ENCODE results near the gene LCE6A. TPM values are rescaled to one million over a fixed set of nuclear protein-coding genes. Genes with fewer than 3 reads are reported as not detected.

LCE6A gene
- total RNA-seq, 4 donors from 2014 or later, result not detected

GRCh38 chr1:152879559-152880198 is 37.0 kb downstream of the LCE6A start:
- H3K27ac ChIP-seq, result no peak overlapping the region
- TF ChIP-seq POLR2A (IDR thresholded peaks at IDR 0.05) (no peak), CTCF (IDR thresholded peaks at IDR 0.05) (no peak), EP300 (IDR thresholded peaks at IDR 0.05) (no peak)
- H3K27me3 ChIP-seq, result no peaks in the 10 kb centered on the region
- H3K4me3 ChIP-seq, result no peak overlapping the region
- DNase-seq (ENCODE audit: low spot score in 2 of 2), result no peak
- no peaks in the 10 kb centered on the region for H3K36me3 ChIP-seq
- H3K4me1 ChIP-seq, result no peaks in the 10 kb centered on the region
- no peaks in the 10 kb centered on the region for H3K9me3 ChIP-seq

GRCh38 chr1:152880316-152880715 is 37.7 kb downstream of the LCE6A start:
- 86 to 87% methylated on average over 4 of the region's 4 CpGs for WGBS, 2 donors
- TF ChIP-seq CTCF (IDR thresholded peaks at IDR 0.05) (no peak), EP300 (IDR thresholded peaks at IDR 0.05) (no peak), POLR2A (IDR thresholded peaks at IDR 0.05) (no peak)
- no peak overlapping the region for H3K4me3 ChIP-seq
- no peaks in the 10 kb centered on the region for H3K27me3 ChIP-seq
- H3K9me3 ChIP-seq, result no peaks in the 10 kb centered on the region
- H3K4me1 ChIP-seq, result no peaks in the 10 kb centered on the region
- no peak overlapping the region for H3K27ac ChIP-seq
- no peak for DNase-seq (ENCODE audit: low spot score in 2 of 2)
- no peaks in the 10 kb centered on the region for H3K36me3 ChIP-seq

- Histone ChIP-seq H3K36me3 (no peaks in the 10 kb centered on the region), H3K4me3 (no peak overlapping the region), H3K27ac (no peak overlapping the region), H3K4me1 (no peaks in the 10 kb centered on the region), H3K9me3 (no peaks in the 10 kb centered on the region), H3K27me3 (no peaks in the 10 kb centered on the region)
- 81 to 82% methylated on average over 5 of the region's 5 CpGs for WGBS, 2 donors
- no peak for DNase-seq (ENCODE audit: low spot score in 2 of 2)
- TF ChIP-seq EP300 (IDR thresholded peaks at IDR 0.05) (no peak), CTCF (IDR thresholded peaks at IDR 0.05) (no peak), POLR2A (IDR thresholded peaks at IDR 0.05) (no peak)
Observed at GRCh38 chr1:152880907-152881306, 38.3 kb downstream of the LCE6A start.

- no peak for DNase-seq (ENCODE audit: low spot score in 2 of 2)
- Histone ChIP-seq H3K27me3 (no peaks in the 10 kb centered on the region), H3K4me3 (no peak overlapping the region), H3K36me3 (no peaks in the 10 kb centered on the region), H3K9me3 (no peaks in the 10 kb centered on the region), H3K4me1 (no peaks in the 10 kb centered on the region), H3K27ac (no peak overlapping the region)
- TF ChIP-seq CTCF (IDR thresholded peaks at IDR 0.05) (no peak), EP300 (IDR thresholded peaks at IDR 0.05) (no peak), POLR2A (IDR thresholded peaks at IDR 0.05) (no peak)
Observed at GRCh38 chr1:152884085-152884484, 41.4 kb downstream of the LCE6A start.

GRCh38 chr1:152884506-152884905 is 41.9 kb downstream of the LCE6A start:
- 90 to 100% methylated on average over 1 of the region's 1 CpG for WGBS, 2 donors
- no peaks in the 10 kb centered on the region for H3K9me3 ChIP-seq
- H3K27me3 ChIP-seq, result no peaks in the 10 kb centered on the region
- H3K4me3 ChIP-seq, result no peak overlapping the region
- H3K4me1 ChIP-seq, result no peaks in the 10 kb centered on the region
- H3K36me3 ChIP-seq, result no peaks in the 10 kb centered on the region
- DNase-seq (ENCODE audit: low spot score in 2 of 2), result no peak
- no peak for TF ChIP-seq CTCF (IDR thresholded peaks at IDR 0.05)
- no peak for TF ChIP-seq EP300 (IDR thresholded peaks at IDR 0.05)
- TF ChIP-seq POLR2A (IDR thresholded peaks at IDR 0.05), result no peak
- no peak overlapping the region for H3K27ac ChIP-seq

Data from tibial nerve (tissue), 4 donors.